ENCODE results near the gene FOXP4.

Gene FOXP4

DNA sequence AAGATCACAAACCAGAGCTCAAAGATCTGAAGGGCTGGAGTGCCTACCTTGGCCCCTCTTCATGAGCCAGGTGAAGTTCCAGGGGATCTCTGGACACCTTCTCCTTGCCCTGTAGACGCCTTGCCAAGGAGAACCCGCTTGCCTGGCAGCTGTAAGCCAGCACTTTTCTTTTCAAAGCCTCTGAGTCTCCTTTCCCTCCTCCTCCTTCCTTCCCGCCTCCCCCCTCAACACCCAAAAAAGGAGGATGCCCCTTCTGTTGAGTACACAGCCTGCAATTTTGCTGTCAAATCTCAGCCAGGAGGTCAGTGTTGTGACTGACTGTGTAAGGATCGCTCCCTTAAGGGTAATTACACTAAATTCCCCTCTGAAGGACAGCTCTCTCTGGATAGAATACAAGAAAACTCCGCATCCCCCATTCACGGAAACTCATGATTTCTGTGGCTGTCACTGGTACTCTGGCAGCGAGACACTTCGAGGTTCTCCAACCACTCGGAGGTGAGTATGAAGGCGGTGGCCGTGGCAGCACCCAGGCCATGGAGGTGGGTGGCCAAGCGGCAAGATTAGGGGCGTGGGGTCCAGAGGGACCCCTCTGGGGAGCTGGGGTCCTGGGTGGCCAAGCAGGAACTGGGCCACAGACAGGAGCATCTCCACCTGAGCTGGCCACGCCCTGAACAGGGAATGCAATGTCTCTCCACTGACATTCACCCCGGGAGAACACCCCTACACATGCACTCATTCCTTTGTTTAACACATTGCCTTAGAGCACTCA lies 23.2 kb upstream of the FOXP4 start:
- DNase-seq (ENCODE audit: low read depth in 2 of 2, low spot score in 1 of 2) = no peak

GRCh38 chr6:41523915-41524633 lies 22.1 kb upstream of the FOXP4 start:
- no peak for DNase-seq (ENCODE audit: low read depth in 2 of 2, low spot score in 1 of 2)

- DNase-seq (ENCODE audit: low read depth in 2 of 2, low spot score in 1 of 2) = no peak
These were observed 21.6 kb upstream of the FOXP4 start for GRCh38 chr6:41524634-41525011.

DNA sequence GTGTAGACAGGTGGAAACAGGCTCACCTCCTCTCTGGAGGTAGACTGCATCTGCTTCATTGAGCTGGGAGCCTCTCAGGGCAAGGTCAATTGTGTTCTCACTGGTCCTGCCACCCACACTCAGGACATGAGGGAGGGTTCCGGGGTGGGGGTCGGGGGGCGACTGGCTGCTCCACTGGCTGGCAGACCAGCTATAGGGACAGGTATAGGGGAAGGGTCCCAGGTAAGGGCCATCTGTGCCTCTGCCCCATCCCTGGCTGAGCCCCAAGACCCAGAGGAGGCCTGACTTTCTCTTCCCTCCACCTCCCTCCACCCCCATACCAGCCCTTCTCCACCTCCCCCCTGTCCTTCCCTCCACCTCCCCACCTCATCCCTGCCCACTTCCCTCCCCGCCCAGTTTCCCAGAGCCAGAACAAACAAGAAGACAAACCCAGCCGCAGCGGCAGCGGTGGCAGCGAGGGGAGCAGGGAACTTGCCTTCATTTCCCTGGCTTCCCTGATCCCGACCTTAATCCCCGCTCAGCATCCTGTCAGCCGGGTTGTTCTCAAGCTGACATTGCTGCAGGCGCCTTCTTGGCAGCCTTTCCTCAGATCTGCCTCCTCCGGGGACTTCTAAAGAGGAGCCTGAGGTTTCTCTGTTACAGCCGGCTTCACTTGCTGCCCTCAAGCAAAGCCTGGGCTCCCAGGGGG lies 18.3 kb upstream of the FOXP4 start:
- DNase-seq (ENCODE audit: low read depth in 2 of 2, low spot score in 1 of 2) = no peak

DNA sequence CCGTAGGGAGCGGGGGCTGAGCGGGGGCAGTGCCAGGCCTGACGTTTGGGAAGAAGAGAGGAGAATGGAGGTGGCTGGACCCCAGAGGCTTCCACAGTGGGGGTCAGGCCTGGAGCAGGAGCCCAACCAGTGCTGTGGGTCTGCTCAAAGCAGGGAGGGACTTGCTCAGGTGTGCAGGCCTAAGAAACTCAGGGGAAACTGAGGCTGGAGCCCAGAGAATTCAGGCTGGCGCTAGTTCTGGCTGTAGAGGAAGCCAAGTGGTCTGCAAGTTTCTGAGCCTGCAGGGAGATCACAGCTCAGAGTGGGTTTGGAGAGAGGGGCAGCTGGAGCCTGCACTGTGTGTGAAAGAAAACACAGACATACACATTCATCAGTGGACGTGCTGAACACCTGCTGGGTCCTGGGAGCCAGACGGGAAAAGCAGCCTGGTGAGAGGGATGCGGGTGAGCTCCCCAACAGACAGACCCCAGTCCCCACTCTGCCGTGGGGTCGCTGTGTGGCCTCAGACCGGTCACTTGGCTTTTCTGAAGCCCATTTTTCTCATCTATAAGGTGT lies 17.7 kb upstream of the FOXP4 start:
- no peak for DNase-seq (ENCODE audit: low read depth in 2 of 2, low spot score in 1 of 2)

DNA sequence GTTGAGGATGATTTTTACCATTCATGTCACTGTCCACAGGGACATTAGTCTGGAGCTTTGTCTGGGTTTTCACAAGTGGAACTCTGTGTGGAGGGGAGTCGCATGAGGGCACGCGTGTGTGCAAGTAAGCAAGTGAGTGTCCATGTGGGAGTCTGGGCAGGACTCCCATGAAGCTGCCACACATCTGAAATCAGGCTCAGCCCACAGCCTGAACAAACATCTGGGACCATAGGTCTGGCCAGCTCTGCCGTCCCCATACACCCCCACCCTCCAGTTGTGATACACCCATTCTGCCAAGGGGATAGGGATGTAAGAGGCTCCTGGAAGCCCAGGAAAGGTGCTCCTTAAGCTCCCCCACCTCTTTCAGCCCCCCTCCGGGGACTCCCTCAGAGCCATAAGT lies 17.1 kb upstream of the FOXP4 start:
- DNase-seq (ENCODE audit: low read depth in 2 of 2, low spot score in 1 of 2) = no peak

DNA sequence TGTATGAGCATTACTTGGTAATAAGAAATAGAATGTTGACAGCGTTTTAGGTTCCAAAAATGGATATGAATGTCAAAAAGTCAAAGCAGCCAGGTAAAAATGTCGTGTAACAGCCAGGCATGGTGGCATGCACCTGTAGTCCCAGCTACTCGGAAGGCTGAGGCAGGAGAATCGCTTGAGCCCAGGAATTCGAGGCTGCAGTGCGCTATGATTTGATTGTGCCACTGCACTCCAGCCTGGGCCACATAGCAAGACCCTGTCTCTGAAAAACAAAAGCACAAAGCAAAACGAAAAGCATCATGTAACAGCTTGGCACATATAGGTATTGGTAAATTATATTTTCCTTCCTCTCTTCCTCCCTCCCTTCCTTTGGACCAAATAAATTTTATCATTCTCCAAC lies 16.2 kb upstream of the FOXP4 start:
- no peak for DNase-seq (ENCODE audit: low read depth in 2 of 2, low spot score in 1 of 2)

DNA sequence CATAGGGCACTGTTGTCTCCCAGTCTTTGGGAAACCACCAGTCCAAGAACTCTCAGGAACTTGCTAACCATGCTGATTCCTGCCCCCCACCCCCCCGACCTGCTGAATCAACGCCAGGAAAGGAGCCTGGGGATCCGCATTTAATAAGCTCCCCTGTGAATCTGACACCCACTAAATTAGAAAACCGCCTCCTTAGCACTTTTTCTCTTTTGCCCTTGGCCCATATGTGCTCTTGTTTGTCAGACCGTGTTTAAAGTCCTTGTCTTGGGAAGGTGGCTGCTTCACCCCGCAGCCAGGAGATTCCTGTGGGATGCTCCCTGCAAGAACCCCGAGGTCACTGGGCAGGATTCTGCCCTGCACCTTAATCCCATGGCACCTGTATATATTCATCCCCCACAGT lies 15.7 kb upstream of the FOXP4 start:
- DNase-seq (ENCODE audit: low read depth in 2 of 2, low spot score in 1 of 2) = no peak

DNA sequence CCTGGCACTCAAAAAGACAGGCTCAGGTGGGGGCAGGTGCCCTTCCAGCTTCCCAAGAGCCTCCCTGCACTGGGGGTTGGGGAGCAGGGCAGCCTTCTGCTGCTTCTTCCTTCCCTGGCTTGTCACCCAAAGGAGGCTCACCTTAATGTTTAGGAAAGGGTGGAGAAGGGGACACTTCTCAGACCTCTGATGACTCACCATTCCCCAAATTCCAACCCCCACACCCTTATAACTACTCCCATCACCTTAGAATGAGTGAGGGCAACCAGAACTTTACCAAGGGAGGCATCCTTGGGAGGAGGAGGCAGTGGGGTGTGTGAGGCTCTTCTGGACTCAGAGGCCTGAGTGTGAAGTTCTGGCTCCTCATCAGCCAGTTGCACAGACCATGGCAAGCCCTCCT lies 15.2 kb upstream of the FOXP4 start:
- no peak for DNase-seq (ENCODE audit: low read depth in 2 of 2, low spot score in 1 of 2)

DNA sequence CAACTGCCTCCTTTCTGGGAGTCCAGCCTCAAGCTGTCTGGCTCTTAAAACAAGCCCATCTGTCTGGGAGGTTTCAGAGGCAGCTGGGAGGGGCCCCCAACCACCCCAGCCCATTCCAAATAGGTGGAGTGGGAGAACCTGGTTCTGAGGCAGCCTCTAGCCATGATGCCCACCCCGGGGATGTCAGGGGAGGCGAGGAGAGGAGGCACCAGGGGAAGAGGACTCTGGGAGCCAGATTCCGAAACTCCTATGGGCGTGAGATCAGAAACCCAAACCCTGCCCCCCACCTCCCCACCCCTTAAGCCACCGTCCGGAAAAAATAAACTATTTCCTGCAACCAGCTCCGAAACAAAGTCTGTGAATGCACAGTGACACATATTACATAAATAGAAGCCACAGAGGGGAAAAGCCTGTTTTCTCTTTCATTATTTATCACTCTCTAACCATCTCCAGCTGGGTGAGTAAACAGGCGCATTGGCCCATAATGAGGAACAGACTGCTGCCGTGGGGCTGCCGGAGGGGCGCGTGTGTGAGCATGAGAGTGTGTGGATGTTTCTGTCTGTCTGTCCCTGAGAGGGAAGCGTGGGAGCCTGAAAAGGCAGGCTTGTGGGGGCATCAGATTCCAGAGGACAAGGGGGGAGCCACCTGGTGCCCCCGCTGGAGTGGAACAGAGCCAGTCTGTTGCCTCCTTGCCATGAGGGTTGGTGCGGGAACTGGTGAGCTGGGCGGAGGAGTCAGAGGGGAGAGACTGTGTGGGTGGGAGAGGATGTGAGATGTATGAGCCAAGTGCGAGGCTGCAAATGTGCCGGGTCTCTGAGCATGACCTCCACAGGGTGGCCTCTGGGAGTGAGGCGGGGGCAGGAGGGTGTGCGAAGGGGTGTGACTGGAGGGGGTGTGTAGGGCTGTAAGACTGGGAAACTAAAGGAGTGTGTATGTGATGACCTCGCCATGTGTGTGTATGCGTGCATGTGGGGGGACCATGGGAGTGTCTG lies 14.3 kb upstream of the FOXP4 start:
- DNase-seq (ENCODE audit: low read depth in 2 of 2, low spot score in 1 of 2) = peak in 1 of 2 donors; percentile 22

DNA sequence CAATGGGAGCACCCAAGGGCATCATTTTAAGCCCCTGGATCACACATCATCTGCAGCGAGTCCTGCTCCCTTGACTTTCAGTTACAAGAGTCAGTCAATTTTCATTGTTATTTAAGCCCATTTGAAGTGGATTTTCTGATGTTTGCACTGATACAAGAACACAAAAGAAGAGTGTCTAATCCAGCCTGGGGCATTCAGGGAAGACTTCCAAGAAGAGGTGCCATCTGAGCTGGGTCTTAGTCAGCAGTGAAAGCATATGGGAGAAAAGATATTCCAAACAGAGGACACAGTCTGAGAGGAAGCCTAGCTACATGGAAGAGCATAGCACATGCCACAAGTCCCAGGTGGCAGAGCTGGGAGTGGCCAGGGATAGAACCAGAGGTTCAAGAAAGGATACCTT lies 10.4 kb upstream of the FOXP4 start:
- DNase-seq (ENCODE audit: low read depth in 2 of 2, low spot score in 1 of 2) = no peak

DNA sequence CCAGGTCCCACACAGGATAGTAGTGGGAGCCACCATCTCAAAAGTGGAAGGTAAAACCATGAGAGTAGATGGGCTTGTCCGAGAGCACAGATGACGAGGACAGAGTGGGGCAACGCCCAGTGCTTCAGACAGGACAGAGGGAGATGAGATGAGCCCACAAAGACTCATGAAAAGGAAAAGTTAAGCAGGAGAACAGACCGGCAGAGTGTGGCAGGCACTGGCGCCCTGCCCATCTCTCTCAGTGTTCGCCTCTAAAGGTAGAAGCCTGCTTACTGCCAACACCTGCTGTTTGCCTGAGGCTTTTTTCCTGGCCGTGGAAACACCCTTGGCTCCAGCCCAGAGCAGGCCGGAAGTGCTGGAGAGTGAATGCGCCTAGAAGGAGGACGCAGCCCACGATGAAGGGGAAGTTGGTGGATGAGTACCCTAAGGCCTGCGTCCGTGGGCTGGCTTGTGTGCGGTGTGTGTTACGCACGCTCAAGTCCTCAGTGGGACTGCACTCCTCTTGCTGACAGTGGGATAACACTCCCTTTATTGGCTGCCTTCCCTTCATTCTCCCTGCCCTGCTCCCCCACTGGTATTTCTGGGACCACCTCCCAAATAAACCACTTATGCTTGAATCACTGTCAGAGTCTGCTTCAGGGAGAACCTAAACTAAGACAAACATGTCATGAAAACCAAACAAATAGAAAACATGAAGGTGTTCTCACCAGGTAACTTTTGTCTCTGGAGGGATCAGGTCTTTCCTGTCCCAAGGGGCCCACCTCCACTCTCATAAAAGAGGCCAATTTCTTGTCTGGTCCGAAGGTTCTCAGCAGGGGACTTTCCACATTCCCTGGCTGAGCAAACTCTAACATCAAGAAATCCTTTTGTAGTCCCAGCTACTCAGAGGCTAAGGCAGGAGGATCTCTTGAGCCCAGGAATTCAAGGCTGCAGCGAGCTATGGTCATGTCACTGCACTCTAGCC lies 9.1 kb upstream of the FOXP4 start:
- DNase-seq (ENCODE audit: low read depth in 2 of 2, low spot score in 1 of 2) = no peak

DNA sequence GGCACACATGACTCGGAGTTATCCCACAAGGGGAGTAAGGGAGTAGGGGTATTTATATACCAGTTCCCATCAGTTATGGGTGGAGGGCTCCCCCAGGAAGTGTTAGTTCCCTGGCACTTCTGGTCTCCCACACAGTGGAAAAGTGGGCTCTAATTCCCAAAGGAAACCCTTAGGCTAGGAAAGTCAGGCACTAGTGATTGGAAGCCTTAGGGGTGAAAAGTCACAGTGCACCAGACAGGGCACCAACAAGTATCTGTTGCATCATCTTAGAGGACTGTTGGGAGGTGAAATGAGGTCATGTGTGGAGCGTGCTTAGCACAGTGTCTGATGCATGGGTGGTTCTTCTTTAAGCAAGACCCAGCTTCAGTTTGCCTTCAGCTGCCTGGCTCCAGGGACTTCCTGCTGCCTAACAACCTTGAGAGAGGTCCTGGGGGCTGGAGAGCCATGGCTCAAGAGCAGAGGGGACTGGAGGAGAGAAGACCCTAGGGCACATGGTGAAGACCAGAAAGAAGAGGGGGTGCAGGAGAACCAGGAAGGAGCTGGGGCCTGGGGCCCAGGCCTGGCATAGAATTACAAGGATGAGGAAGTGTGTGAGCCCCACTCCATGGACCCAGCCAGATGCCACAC lies 7.5 kb upstream of the FOXP4 start:
- DNase-seq (ENCODE audit: low read depth in 2 of 2, low spot score in 1 of 2) = no peak

DNA sequence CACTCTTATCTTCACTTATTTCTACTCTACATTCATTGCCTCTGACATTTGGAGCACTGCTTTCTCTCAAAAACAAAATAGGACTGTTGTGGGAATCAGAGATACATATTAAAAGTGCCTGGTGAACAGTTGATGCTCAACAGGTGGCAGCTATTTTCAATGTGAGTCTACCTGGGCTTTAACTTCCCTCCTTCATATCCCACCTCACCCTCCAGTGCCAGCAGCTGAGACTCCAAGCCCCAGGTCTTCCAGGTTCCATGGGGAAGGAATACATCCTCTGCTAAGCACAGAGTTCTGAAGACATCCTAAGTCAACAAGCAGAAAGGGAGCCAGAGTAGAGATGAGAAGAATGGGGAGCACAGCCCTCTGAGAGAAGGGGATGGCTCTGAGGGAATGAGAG lies 7.0 kb upstream of the FOXP4 start:
- no peak for DNase-seq (ENCODE audit: low read depth in 2 of 2, low spot score in 1 of 2)

GRCh38 chr6:41541364-41541763 lies 4.8 kb upstream of the FOXP4 start:
- no peak for DNase-seq (ENCODE audit: low read depth in 2 of 2, low spot score in 1 of 2)

DNA sequence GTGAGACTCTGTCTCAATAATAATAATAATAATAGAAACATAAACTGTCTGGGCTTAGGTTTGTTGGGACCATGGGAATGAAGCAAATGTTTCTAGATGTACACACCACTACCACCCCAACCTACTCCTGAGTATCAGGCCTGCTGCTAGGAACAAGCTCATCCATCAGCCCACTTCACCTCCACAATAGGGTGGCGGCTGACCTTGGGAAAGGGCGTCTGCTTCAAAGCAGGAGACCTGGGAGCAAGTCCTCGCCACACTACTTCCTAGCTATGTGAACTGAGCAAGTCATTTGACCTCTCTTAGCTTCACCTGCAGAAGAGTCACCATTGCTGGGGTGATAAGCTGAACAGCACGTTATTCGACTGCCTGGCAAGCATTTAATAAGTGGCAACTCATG lies 3.1 kb upstream of the FOXP4 start:
- DNase-seq (ENCODE audit: low read depth in 2 of 2, low spot score in 1 of 2) = no peak

DNA sequence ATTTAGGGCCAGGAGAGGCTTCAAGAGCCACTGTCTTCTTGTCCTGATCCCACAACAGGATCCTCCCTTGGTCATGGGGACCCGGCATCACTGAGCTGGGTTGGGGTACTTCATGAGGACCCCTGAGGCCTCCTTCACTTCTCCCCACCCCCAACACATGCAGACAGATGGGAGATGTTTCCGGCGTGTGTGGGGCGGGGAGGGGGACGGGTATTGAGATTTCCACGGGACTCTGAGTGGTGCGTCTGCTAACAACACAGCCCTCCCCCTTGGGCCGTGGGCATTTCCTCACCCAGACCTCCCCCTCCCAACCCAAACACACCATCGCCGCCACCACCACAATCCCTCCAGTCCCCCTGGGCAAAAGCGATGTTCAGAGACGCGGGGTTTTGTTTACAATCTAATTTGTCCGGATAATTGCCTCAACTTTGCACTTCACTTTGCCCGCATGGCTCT lies 906 bp upstream of the FOXP4 start:
- DNase-seq (ENCODE audit: low read depth in 2 of 2, low spot score in 1 of 2) = no peak

DNA sequence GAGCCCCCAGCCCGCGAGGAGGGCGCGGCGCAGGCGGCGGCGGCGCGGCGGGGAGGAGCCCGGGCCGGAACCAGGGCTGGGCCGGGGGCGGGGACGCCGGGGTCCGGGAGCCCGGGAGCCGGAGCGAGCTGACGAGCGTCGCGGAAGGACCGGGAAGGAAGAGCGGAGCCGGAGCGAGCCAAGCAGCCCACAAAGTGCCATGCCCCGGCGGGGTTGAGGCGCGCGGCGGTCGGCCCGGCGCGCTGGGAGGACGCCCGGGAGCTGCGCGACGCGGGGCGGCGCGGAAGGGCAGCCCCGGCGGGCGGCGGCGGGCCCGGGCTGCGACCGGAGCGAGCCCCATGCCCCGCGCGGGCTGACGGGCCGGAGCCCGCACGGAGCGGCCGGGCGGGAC lies 289 bp downstream of the FOXP4 start:
- no peak for DNase-seq (ENCODE audit: low read depth in 2 of 2, low spot score in 1 of 2)
